ENCODE data around the gene CTPS2.

DNA sequence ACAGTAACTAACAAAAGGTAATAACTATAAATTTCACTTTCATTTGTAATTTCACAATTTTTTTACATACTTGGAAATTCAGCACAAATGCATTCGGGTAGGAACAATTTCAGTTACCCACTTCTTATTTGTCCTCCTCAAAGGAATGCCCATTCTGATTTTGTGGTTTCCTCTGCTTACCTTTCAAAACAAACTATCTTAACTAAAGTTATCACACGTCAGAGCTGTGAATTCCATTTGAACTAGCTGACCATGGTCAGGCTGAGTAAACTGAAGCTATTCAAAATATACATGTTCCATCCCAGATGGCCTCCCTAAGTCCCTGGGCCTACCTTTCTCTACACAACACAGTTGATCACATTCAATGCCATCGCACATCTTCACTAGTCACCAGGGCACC is 4.5 kb downstream of the CTPS2 start:
- TF ChIP-seq GATA3 (IDR thresholded peaks at IDR 0.05; ENCODE audit: low read depth, low read length), result no peak
- no peak for TF ChIP-seq GATA2 (IDR thresholded peaks at IDR 0.05; ENCODE audit: low read depth, low read length)

Measured in SH-SY5Y (cell line).